GM21619 (cell line): ENCODE measurements around the gene POLR1A.
"Not testable (repeated sequence)": the region's sequence is repeated elsewhere in the genome, so short reads cannot be mapped to it uniquely, and the experiment has no call there.

Experiments used
- ATAC-seq: cut with Tn5 transposase; IDR thresholded peaks from one replicate; pipeline ENCODE4 v1.9.1; 2021; ENCODE audit not compliant: unreplicated experiment

Gene POLR1A

DNA sequence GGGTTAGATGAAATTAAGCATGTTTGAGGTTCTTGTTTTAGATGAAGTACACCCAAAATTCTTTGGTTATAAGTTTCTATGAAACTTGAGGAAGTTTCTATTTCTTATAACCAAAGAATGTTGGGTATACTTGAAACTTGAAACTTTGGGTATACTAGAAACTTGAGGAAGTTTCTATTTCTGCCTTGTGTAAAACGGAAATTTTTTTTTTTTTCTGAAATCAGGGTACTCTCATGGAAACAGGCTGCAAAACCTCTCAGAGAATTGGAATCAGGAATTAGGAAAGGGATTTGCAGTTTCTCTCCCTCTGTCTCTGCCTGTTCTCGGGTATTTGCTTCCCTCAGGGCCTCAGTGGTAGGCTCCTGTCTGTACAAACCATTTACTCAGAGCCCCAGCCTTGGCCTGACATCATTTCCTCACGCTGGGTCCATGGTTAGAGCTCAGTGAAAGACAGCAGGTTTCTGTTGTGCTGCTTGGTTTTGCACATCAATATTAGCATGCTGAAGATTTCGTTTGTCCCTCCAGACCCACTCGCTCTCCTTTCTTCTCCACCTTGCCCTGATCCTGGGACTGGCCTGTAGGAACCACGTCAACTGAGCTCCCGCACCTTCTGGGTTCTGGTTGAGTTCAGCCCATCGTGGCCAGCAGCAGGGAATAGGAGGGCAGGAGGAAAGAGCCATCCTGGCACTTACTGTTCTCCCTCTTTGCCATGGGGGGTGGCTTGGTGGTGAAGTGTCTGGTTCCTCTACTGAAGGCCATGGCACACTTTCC, 106.4 kb downstream of the POLR1A start:
- ATAC-seq, result peak; percentile 81

DNA sequence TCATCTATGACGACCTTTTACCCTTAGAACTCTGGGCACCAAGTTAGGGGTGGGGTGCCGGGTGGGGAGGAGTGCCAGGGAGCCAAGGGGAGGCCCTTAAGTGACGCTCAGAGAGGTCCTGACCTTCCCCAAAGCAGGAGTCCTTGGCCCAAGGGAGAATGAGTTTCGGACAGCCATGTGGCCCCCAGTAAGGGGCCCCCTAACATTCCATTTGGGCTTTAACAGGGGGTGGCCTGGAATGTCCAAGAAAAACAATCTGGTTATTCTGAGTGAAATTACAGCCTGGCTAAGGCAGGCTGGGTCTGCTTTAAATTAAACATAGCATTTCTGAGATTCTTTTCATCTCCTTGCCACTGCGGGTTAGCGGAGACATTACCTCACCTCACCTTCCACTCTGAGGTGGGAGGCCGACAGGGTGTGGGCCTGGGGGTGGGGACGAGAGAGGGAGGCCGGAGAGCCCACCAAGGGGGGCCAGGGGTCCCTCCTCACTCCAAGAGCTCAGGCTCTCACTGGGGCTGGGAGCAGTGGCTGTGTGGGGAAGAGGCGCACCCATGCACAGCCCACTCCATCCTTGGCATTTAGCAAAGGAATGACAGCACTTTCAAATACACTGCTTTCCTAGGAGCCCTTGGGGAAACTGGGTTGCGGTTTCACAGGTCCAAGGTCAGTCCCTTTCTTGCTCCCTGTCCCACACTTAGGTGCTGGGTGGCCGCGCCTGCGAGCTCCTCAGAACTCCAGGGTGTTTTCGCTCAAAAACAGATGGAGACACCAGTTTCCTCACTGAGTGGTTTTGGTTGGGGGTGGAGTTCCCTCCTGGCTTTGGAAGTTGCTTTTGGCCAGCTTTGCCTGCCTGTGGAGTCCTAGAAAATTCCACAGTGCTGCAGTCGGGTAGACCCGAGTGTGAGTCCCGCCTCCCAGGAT, 107.4 kb downstream of the POLR1A start:
- no peak for ATAC-seq

DNA sequence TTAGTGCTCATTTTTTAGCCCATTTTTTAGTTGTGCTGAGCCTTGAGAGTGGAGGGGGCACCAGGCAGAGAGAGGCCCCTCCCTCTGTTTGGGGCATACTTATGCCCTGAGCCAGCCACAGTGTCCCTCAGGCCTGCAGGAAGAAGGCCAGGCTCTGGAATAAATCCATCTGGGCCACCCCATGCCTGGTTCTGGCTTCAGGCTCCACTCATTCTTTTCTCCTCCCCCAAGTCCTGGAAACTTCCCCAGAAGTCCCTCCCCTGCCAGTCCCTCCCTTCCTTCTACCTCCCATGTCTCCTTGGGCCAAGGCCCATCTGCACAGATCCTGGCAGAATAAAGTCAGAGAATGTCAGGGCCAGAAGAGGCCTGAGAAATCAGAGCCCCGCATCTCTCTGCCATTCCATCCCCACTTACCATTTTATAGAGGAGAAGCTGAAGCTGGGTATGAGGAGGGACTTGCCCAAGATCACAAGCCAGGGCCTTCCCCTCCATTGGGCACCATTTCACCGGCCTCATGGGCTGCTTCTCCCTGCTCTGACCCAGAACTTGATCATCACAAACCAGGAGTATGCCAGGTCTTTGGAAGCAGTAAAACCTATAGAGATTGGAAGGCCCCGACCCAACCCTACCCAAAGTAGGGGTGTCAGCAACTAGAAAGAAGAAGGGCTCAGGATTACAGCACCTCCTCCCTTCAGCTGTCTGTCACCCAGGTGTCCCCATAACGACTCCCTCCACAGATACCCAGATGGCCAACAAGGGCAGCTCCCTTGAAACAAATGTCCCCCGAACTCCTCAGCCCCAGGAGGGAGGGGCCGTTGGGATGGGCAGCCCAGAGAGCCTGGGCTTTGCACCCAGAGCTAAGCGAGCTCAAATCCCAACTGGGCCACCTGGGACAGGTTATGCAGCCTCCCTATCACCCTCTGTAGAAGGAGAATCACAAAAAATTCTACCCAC, 108.4 kb downstream of the POLR1A start:
- ATAC-seq, result no peak

DNA sequence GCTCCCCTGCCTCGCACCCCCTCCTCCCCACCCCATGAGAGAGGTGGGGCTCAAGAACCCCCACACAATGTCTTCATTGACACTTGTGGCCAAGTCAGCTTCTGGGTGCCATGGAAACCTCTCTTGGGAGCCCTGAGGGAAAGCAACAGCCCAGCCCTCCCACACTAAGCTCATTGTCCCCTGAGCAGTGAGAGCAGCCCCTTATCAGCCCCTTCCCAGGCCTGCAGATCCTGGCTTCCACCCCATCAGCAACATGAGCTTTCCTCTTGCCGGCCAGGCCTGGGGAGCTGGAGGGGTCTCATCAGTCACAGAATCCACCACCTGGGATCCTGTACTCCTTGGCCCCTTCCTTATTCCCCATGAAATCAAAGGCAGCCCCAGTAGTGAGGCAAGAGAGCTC, 109.1 kb downstream of the POLR1A start:
- ATAC-seq, result no peak

DNA sequence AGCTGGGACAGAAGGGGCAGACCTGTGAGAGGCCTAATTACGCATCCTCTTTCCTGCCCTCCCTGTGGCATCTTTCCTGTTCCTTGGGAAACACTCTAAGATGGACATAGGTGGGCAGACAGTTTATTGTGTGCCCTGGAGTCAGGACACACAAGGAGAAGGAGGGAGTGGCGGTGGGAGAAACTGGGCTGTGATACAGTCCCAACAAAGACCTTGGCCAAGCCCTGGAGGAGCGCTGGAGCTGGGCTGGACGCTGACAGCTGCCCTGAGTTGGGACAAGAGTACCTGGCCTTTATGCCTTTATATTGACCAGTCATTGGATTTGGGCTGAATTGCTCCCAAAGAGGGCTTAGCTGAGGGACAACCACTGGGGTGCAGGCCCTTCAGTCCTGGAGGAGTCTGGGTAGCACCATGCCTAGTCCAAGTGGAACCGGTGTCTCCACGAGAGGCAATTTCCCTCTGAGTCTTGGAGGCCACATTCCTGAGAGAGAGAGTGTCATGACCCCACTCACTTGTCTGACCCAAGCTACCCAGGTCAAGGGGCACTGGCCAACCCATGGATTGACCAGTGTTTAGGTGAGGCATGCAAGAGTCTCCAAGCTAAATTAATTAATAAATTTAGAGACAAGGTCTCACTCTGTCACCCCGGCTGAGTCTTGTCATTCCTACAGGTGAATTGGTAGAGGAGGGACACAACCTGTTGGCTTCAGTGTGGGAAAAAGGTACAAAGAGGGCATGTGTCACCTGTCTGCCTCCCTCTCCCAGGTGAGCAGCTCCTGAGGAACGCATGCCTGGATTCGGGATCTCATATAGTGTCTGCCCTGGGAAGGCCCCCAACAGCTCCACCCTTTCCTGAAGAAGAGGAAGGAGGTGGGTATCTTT, 109.8 kb downstream of the POLR1A start:
- ATAC-seq, result no peak

DNA sequence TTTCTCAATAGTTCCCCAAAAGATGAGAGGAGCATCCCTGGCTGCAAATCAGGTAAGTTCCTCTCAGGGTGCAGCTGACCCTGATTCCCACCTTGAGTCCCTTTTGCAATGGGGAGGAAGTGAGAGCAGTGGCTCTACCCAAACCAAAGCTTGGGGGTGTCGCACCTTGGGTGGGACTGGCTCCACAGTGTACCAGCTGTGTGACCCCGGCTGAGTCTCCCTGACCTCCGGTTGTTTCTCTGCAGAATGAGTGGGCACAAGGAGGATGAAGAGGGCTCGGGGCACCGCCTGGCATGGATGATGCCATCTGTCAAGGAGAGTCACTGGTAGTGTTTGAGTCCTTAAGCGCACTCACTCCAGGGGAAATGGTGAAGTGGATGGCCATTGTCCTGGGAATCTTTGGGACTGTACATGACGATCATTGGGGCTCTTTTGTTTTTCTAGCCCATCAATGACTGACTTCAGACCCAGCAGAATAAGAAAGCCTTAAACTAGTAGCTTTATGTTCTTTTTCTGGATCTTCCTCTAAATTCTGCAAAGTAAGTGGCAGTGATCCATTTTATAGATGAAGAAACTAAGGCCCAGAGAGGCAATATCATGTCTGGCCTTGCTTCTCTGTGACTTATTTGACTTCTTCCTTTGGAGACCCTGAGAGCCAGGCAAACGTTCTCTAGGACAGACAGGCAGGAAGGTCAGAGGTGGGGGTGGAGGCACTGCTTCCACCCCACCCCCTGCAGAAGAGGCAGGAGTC, 110.6 kb downstream of the POLR1A start:
- ATAC-seq, result no peak

DNA sequence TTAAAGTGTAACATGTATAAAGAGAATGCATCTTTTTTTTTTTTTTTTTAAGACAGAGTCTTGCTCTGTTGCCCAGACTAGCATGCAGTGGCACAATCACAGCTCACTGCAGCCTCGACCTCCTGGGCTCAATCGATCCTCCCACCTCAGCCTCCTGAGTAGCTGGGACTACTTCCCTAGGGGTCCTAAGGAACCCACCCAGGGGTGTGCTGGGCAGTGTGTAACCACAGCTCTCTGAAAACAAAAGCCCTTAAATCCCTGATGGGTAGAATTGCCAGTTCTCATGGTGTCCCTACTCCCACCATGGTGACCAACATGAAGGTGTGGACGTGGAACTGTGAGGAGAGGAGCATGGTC, 111.3 kb downstream of the POLR1A start:
- ATAC-seq, result peak; percentile 14

DNA sequence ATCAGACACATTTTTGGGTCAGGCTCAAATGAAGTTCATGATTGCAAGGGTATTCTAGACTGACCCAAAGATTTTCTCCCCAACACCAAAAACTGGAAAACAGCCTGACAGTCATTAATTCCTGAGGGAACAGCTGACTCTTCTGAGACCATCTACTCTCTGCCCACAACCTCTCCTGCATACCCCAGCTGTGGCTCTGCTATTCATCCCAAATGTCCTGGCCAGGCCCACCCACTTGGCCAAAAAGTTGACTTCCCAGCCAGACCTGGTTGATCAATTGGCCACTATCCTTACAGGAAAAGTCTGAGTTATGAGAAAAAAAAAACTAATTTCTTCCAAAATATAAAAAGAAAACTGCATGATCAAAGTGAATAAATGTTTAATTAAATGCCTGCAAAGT, 113.1 kb downstream of the POLR1A start:
- ATAC-seq, result no peak

DNA sequence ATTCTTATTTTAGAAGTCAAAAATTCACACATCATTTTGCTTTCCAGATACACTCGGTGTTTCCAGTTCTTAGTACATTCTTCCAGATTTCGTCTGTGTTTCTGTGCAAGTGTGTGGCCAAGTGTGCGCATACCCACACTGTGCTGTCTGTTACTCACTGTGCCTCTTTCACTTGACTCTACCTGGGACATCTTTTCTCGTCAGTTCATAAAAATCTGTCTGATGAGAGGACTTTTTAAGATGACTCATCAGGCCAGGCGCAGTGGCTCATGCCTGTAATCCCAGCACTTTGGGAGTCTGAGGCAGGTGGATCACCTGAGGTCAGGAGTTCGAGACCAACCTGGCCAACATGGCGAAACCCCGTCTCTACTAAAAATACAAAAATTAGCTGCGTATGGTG, 113.6 kb downstream of the POLR1A start:
- not testable (repeated sequence) for ATAC-seq

DNA sequence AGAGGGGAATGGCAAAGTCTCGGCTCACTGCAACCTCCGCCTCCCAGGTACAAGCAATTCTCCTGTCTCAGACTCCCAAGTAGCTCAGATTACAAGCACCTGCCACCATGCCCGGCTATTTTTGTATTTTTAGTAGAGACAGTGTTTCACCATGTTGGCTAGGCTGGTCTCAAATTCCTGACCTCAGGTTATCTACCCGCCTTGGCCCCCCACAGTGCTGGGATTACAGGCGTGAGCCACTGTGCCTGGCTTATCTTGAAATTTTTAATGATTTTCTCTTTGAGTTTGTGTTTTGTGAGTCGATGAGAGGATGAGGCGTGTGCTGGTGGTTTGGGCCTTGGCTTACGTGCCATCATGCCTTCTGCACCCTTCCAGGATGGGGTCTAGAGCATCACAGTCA, 115.6 kb downstream of the POLR1A start:
- ATAC-seq, result no peak

DNA sequence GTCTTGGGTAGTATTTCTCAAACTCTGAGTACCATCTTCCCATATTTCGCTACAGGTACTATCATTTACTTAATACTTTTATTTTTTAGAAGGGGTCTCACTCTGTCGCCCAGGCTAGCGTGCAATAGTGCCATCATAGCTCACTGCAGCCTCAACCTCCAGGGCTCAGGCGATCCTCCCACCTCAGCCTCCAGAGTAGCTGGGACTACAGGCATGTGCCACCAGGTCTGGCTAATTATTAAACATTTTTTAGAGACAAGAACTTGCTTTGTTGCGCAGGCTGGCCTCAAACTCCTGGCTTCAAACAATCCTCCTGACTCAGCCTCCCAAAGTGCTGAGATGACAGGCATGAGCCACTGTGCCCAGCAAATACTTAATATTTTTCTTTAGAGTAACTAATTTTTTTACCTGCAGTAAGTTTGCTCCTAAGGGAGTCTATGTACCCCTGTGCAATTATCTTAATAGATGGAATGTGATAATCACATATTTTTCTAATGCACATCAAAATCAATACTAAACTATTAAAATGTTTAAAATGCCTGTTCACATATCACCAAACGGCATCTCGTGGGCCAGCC, 116.3 kb downstream of the POLR1A start:
- ATAC-seq, result no peak

DNA sequence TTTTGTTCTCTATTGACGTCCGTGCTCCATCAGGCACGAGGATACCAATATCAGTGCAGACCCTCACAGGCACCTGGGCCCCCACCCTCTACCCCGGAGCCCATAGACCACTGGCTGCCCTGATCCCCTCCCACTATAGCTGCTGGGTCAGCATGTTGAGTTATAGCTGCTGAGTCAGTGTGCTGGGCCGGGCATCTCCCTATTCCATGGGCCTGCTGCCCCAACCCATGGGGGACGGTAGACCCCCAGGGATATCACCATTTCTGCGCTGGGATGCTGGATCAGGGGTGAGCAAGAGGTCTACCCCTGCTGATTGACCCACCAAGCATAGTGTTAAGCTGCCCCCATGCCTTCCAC, 116.8 kb downstream of the POLR1A start:
- ATAC-seq, result no peak

DNA sequence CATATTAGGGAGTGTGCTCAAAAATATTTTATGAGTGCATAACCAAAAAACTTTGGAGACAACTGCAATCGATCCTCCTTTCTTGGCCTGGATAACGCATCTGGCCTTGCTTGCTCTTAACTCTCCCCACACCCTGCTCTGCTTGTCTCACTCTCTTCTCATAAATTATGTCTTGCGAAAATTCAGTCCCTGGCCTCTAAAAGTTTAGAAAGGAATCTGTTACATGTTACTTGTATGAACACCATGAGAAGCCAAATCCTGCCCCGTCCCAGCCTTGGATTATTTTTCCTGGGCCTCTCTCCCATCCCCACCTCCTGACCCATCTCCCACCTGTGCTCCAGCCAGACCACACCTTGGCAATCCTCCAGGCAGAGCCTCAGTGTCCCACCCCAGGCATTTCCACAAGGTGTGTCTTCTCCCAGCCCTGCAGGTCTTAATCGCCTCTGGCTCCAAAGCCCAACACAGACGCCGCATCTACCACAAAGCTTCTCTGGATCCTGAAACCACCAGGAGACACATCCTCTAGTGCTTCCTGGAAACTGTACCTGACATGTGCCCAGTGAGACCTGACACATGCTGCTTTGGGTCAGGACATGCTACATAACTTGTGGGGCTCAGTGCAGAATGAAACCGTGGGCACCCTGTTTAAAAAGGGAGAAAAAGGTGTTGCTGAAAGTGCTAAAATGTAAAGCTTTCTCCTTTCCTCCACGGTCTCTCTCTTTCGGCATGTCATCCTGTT, 117.3 kb downstream of the POLR1A start:
- ATAC-seq, result no peak

DNA sequence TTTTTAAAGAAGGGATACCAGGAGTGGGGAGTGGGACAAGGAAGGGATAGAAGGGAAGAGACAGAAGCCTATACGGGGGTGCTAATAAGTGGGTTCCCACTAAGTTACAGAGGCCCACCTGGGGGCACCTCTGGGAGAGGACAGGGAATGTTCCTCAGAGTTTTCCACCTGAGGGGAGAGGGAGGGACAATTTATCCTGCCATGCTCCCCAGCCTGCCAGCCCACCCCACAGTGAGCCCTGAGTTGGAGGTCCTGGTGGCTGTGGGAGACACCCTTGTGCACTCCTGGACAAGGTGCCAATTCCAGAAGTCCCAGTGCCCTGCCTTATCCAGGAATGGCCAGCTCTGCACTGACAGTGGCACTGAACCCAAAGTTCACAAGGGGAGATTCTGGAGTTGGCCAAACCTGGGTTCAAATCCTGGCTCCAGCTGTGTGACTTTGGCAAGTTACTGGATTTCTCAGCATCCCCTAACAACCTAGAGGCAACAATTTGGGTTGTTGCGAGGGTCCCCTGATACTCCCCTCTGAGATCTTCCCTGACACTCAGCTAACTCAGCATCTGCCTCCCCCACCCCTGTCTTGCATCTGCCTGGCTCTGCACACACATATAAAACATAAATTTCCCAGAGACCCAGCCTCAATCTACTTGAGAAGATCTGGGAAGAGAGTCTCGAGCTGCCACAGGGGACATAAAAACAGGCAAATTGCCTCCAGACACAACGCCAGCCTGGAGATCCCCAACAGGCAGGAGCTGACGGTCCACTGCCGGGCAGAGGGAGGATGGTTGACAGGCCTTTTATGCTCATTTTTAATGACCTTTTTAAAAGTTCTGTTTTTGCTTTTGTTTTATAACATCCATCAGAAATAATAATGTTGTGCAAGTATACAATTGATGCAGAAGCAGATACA, 118.2 kb downstream of the POLR1A start:
- no peak for ATAC-seq

DNA sequence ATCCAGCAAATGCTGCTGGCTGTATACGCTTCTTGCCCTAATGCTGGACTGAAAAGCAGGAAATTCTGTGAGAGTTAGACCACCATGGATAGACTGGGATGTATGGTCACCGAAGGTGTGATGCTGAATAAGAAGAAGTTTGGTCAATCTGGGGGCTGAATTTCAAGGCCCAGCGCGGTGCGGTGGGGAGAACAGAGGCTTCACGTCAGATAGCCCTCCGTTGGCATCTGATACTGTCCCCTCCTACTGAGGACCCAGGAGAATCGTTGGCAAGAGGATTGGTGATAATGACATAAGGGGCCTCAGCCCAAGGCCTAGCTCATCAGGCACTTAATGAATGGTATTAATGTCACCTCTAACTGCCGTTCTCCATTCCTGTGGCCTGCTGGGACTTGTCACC, 119.6 kb downstream of the POLR1A start:
- no peak for ATAC-seq

DNA sequence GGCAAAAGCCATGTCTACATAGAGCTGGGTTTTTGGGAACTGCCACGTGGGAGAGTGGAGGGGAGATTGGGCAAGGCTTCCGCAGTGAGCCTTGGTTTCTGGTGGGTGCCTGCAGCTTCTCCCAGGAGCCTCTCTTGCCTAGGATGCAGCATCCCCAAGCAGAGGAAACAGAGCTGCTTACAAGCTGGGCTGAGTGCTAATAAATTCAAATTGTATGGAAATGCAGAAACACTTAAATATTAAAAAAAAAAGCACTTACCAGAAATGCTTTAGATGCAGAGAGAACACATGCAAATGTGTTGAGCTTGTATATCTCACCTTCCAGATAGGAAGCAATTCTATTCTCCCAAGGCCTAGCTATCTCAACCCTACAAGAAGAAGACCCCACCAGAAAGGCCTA, 120.9 kb downstream of the POLR1A start:
- ATAC-seq, result no peak

DNA sequence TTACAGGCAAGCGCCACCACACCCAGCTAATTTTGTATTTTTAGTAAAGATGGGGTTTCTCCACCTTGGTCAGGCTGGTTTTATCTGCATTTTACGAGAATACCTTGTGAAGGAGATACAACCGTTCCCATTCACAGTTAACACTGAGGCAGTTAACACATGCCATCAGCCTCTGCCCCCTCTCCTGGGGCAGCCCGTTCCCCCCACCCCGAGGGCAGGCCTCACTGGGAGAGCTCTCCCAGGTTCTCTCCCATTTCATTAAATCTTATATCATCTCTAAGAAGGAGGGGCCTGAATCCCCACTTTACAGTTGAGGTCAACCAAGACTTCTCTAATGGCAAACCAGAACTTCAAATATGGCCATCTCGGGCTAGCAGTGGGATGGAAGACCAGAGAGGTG, 121.9 kb downstream of the POLR1A start:
- ATAC-seq, result no peak
